SKM-1 (cell line): ENCODE data around the gene UBA52.

ENCODE experiments used
- DNase-seq: peaks from one replicate; lab custom pipeline; 2025; ENCODE audit not compliant: unreplicated experiment; lab: John Stamatoyannopoulos, UW

UBA52 gene

GRCh38 chr19:18607226-18608101 lies 35.8 kb downstream of the UBA52 start:
- DNase-seq: no peak

- DNase-seq: no peak
Observed at GRCh38 chr19:18608102-18608804, 36.6 kb downstream of the UBA52 start.

DNA sequence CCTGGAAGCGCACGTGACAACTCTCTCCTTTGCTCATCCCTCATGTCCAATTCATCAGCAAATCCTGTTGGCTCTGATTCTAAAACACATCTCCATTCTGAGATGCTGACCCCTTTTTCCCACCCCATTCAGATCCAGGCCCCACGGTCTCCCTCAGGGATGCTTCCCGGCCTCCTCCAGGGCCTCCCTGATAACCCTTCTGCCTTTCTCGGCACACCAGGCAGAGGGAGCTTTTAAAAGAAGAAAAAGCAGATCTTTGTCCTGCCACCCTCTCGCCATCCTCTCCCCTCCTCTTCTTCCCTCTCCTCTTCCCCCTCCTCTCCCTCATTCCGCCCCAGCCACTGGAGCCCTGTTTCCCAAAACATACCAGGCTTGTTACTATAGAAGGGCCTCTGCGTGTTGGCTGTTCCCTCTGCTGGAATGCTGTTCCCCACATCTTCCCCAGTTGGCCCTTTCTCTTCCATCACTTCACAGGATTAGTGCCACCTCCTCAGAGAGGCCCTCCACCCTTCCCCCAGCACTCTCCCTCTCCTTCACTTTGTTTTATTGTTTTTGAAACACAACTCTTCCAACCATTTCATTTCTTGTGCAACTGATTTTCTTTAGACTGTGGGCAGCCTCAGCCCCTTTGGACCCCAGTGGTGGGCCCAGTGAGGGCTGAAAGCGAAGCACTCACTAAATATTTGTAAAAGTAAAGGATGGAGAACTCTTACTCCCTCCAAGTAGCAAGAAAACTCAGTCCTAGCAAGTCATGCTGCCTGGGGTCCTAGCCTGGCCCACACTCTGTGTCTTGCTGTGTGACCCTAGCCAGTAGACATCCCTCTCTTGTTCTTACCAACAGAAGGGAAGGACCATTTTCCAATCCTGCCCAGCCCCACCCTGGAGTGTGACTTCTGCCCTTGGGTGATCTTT lies 37.4 kb downstream of the UBA52 start:
- DNase-seq: no peak

DNA sequence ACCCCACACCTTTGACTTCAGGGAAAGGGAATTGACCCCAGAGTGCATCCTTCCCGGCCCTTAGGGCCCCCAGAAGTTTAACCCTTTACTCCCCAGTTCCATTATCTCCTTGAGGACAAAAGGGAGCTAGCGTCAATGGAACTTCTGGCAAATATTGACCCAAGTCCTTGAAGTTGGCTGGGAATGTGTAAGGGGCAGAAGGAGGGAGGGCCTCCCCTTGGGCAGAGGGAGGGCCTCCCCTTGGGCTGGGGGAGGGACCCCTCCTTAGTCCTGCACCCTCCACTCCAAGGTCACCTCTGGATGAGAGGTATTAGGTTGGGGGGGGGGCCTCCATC lies 38.0 kb downstream of the UBA52 start:
- no peak for DNase-seq

GRCh38 chr19:18610245-18610555 lies 38.5 kb downstream of the UBA52 start:
- no peak for DNase-seq

- no peak for DNase-seq
Observed at GRCh38 chr19:18610556-18611326, 39.1 kb downstream of the UBA52 start.

- no peak for DNase-seq
Observed at GRCh38 chr19:18611327-18612050, 39.8 kb downstream of the UBA52 start.

- no peak for DNase-seq
Observed at GRCh38 chr19:18612051-18612771, 40.6 kb downstream of the UBA52 start.

DNA sequence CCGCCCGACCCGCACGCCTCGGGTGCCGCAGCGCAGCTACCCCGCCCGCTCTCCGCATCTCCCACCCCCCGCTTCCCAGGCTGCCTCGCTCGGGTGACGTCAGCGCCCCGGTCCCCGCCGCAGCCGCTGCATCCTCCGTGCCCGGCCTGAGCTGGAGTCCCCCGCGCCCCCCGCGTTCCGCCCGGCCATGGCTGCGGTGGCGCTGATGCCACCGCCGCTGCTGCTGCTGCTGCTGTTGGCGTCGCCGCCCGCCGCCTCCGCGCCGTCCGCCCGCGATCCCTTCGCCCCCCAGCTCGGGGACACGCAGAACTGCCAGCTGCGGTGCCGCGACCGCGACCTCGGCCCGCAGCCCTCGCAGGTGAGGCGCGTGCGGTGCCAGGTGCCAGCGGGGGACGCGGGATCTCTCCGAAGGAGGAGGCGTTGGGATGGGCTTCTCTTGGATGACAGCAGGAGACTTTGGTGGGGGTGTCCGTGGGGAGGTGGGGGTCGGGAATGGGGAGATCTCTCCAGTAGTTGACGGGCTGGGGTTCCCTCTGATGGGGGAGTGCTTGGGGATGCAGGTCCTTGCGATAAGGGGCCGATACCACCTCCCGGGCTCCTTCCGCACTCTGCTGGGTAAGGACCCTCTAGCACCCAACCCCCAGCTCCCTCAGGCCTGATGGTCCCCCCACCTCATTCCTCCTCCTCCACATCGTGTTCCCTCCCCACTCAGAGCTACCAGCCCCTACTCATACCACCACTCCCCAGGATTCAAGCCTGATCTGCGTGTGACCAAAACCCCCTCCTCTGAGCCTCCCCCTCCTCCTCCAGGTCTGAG lies 41.3 kb downstream of the UBA52 start, which contains the start of gene TMEM59L:
TMEM59L (plus strand) TSS at position 99 of the 817 bp plus-strand sequence; CDS start at position 188, 89 bp downstream.
- no peak for DNase-seq

DNA sequence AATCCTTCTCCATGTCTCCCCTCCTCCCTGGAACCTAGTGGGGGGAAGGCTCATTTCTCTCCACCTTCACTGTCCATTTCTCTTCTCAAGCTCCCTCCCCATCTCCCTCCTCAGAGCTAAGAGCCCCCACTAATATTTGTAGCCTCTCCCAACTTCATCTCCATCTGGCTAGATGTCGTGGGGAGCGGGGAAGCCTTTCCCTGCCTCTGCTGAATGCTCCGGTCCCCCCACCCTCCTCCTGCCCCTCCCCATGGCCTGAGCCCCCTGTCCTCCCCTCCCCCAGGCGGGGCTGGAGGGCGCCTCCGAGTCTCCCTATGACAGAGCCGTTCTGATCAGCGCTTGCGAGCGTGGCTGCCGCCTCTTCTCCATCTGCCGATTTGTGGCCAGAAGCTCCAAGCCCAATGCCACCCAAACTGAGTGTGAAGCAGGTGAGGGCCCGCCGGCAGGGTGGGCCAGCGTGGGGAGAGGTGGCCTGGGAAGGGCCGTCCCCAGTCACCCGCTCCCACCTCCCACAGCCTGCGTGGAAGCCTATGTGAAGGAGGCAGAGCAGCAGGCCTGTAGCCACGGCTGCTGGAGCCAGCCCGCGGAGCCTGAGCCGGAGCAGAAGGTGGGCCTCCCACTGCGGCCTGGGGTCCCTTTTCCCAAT lies 42.1 kb downstream of the UBA52 start:
- no peak for DNase-seq

GRCh38 chr19:18616023-18616422 lies 44.4 kb downstream of the UBA52 start:
- DNase-seq: no peak

GRCh38 chr19:18617562-18617961 lies 45.9 kb downstream of the UBA52 start:
- DNase-seq: no peak

GRCh38 chr19:18618236-18618635 lies 46.6 kb downstream of the UBA52 start:
- no peak for DNase-seq

GRCh38 chr19:18620311-18620710 lies 48.7 kb downstream of the UBA52 start:
- DNase-seq: no peak

DNA sequence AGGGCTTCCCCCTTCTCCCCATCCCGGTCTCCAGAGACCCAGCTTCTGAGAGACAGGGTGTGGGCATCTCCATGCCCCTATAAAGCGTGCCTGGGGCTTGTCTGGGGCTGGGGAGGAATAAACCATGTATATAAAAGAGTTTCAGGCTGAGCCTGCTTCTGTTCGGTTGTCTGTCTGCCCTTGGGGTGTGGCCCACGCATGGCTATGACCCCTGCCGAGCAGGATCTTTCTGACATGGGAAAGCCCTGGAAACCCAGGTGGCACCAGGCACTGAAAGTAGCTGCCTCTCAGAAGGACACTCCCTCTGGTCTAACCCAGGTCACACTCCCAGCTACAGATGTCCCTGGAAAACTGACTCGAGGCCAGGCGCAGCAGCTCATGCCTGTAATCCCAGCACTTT lies 49.2 kb downstream of the UBA52 start:
- DNase-seq: no peak

DNA sequence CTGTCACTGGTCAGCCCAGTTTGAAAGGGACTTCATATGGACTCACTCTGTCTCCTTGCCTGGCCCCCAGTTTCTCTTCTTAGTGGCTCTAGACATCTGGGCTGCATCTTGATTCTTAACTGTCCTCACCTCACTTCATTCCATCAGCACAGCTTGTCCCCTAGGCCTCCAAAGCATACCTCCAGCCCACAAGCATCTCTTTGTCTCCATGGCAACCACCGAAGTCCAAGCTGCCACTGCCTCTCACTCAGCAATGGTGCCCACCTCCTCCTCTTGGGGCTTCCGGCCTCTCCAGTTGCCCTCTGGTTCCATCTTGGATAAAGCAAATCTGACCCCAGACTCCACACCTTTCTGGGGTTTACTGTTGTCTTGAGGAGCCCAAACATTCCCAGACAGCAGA lies 55.2 kb downstream of the UBA52 start:
- no peak for DNase-seq
